ENCODE results near the gene ACAP2.

DNA sequence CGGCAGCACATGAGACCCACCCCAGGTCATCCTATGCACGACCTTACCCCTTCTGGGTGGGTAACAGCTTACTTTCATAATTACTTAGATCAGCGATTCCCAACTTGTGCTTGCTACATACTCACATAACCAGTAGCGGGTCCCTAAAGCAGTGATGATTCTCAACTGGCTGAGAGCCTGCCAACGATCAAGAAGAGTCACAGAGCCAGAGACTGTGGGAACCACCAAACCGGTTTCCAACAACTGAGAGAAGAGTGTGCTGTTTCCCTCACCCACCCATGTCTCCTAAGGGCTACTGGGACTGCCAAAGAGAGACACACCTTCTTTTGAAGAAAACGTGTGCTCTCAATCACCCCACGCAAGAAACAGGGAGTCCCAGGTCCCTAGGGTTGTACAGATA is 159.9 kb downstream of the ACAP2 start:
- no peak for TF ChIP-seq POLR2A (IDR thresholded peaks at IDR 0.05)
- TF ChIP-seq, protein P1, sequence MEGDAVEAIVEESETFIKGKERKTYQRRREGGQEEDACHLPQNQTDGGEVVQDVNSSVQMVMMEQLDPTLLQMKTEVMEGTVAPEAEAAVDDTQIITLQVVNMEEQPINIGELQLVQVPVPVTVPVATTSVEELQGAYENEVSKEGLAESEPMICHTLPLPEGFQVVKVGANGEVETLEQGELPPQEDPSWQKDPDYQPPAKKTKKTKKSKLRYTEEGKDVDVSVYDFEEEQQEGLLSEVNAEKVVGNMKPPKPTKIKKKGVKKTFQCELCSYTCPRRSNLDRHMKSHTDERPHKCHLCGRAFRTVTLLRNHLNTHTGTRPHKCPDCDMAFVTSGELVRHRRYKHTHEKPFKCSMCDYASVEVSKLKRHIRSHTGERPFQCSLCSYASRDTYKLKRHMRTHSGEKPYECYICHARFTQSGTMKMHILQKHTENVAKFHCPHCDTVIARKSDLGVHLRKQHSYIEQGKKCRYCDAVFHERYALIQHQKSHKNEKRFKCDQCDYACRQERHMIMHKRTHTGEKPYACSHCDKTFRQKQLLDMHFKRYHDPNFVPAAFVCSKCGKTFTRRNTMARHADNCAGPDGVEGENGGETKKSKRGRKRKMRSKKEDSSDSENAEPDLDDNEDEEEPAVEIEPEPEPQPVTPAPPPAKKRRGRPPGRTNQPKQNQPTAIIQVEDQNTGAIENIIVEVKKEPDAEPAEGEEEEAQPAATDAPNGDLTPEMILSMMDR (IDR thresholded peaks at IDR 0.05): no peak
